ENCODE data around the gene IHH. TPM values are rescaled to one million over a fixed set of nuclear protein-coding genes. Genes with fewer than 3 reads are reported as not detected.

The IHH gene
- total RNA-seq, 3 donors from 2014 or later (not counting 1 experiment from before 2014, with no cell fraction given): not detected

DNA sequence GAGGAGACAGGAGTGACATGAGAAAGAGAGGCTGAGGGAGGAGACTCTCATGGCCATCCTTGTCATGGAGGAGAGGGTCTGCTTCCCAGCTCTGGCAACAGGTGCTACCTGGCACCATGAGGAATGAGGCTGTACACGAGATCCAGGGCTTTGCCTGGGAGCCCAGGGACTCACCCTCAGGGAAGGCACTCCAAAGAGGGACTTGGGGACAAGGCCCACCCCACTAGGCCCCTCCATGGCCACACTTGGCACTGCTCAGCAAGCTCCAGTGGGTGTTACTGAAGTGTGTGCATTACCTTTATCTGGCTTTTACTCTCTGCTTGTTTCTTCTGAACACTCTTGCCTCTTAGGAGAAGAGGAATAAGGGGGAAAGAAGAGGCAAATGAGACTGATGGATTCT, 22.1 kb downstream of the IHH start:
- no peak for DNase-seq
- no peaks in the 10 kb centered on the region for H3K9me3 Mint-ChIP-seq
- no peak overlapping the region for H3K27ac ChIP-seq (ENCODE audit: low read length)
- H3K9me3 ChIP-seq (ENCODE audit: control insufficient read depth, insufficient read depth, low read length): no peaks in the 10 kb centered on the region
- no peaks in the 10 kb centered on the region for H3K36me3 ChIP-seq (ENCODE audit: control insufficient read depth, insufficient read depth, low read length)
- ATAC-seq: no peak
- intact Hi-C loops (cut with micrococcal nuclease): no loop called here
- no peak overlapping the region for H3K4me3 Mint-ChIP-seq
- H3K27me3 Mint-ChIP-seq (ENCODE audit: low read depth in 2 of 2): peaks cover 46 to 77% of the 10 kb centered on the region in 2 donors
- no peak overlapping the region for H3K27ac Mint-ChIP-seq
- H3K27me3 ChIP-seq (ENCODE audit: control insufficient read depth, insufficient read depth, low read length): peaks cover 15% of the 10 kb centered on the region
- 18% methylated on average over 1 of the region's 1 CpG for WGBS (ENCODE audit: insufficient coverage)
- TF ChIP-seq, protein P1, sequence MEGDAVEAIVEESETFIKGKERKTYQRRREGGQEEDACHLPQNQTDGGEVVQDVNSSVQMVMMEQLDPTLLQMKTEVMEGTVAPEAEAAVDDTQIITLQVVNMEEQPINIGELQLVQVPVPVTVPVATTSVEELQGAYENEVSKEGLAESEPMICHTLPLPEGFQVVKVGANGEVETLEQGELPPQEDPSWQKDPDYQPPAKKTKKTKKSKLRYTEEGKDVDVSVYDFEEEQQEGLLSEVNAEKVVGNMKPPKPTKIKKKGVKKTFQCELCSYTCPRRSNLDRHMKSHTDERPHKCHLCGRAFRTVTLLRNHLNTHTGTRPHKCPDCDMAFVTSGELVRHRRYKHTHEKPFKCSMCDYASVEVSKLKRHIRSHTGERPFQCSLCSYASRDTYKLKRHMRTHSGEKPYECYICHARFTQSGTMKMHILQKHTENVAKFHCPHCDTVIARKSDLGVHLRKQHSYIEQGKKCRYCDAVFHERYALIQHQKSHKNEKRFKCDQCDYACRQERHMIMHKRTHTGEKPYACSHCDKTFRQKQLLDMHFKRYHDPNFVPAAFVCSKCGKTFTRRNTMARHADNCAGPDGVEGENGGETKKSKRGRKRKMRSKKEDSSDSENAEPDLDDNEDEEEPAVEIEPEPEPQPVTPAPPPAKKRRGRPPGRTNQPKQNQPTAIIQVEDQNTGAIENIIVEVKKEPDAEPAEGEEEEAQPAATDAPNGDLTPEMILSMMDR (IDR thresholded peaks at IDR 0.05): no peak
- H3K4me1 ChIP-seq (ENCODE audit: control insufficient read depth, insufficient read depth, low read length): peaks cover 5% of the 10 kb centered on the region
- peaks cover 8 to 12% of the 10 kb centered on the region in 2 donors for H3K4me1 Mint-ChIP-seq
- no peak overlapping the region for H3K4me3 ChIP-seq (ENCODE audit: low read length)
- no peaks in the 10 kb centered on the region for H3K36me3 Mint-ChIP-seq

DNA sequence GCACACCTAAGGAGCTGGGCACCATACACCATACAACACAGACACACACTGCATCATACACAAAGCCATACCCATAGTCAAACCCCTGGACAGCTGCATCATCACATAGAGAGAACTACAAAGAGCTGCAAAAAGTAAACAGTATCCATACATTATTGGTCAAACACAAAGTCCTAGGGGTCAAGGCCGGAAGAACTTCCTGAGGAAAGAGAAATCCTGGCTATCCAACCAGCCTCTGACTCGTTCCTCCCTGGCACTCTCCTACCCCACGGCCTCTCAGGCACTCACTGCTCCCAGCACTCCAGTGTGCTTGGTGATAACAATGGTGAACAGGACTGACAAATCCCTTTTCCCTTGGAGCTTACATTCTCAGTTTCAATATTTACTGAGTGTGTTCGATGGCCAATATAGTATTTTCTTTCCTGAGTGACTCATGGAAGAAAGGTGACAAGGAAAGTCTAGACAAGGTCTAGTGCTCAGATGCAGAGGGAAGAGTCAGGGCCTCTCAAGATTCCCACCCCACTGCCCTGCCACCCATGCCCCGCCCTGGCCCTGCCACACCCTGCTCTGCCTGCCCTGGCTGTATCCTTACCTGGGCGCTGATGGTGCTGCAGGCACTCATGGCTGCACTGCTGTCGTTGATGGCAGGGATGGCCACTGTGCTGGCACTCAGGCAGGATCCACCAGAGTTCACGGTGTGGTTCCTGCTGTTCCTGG, 22.8 kb downstream of the IHH start:
- WGBS (ENCODE audit: insufficient coverage): 68% methylated on average over 5 of the region's 8 CpGs
- peaks cover 15% of the 10 kb centered on the region for H3K27me3 ChIP-seq (ENCODE audit: control insufficient read depth, insufficient read depth, low read length)
- intact Hi-C loops (cut with micrococcal nuclease): no loop called here
- H3K4me3 Mint-ChIP-seq: no peak overlapping the region
- no peaks in the 10 kb centered on the region for H3K36me3 ChIP-seq (ENCODE audit: control insufficient read depth, insufficient read depth, low read length)
- TF ChIP-seq, protein P1 (IDR thresholded peaks at IDR 0.05): no peak
- H3K27ac Mint-ChIP-seq: no peak overlapping the region
- DNase-seq: no peak
- H3K4me3 ChIP-seq (ENCODE audit: low read length): no peak overlapping the region
- H3K9me3 Mint-ChIP-seq: no peaks in the 10 kb centered on the region
- H3K4me1 ChIP-seq (ENCODE audit: control insufficient read depth, insufficient read depth, low read length): peaks cover 5% of the 10 kb centered on the region
- H3K36me3 Mint-ChIP-seq: no peaks in the 10 kb centered on the region
- H3K27me3 Mint-ChIP-seq (ENCODE audit: low read depth in 2 of 2): peaks cover 53 to 77% of the 10 kb centered on the region in 2 donors
- H3K27ac ChIP-seq (ENCODE audit: low read length): no peak overlapping the region
- no peaks in the 10 kb centered on the region for H3K9me3 ChIP-seq (ENCODE audit: control insufficient read depth, insufficient read depth, low read length)
- H3K4me1 Mint-ChIP-seq: peaks cover 8 to 12% of the 10 kb centered on the region in 2 donors
- no peak for ATAC-seq

DNA sequence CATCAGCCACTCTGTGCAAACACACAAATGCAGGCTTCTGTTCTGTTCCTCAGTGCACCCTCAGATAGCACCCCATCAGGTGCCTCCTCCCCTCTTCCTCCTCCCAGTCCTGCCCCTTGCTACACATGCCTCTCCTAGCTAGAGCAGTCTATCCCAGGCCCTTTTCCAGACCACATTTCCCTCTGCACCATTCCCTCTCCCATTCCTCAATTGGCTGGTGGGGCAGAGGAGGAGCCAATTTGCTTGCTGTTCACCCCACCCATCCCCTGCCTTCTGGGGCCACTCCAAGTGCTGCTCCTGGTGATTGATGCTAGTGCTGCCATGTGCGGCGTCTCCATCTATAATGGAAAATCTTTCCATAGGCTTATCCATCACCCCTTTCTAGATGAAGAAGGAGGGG, 24.8 kb downstream of the IHH start:
- peaks cover 5% of the 10 kb centered on the region for H3K27me3 ChIP-seq (ENCODE audit: control insufficient read depth, insufficient read depth, low read length)
- H3K27ac Mint-ChIP-seq: no peak overlapping the region
- ATAC-seq: no peak

More for the DNA sequence above, 24.8 kb downstream of the IHH start:
- Mint-ChIP-seq H3K4me3 (no peak overlapping the region), H3K36me3 (no peaks in the 10 kb centered on the region), H3K27me3 (ENCODE audit: low read depth in 2 of 2) (peaks cover 41 to 58% of the 10 kb centered on the region in 2 donors), H3K9me3 (no peaks in the 10 kb centered on the region), H3K4me1 (peaks cover 2% of the 10 kb centered on the region in 2 donors)
- no peak for DNase-seq
- H3K9me3 ChIP-seq (ENCODE audit: control insufficient read depth, insufficient read depth, low read length): no peaks in the 10 kb centered on the region
- no peak overlapping the region for H3K4me3 ChIP-seq (ENCODE audit: low read length)
- H3K4me1 ChIP-seq (ENCODE audit: control insufficient read depth, insufficient read depth, low read length): no peaks in the 10 kb centered on the region
- H3K27ac ChIP-seq (ENCODE audit: low read length): no peak overlapping the region
- no CpG with 5 or more reads among the region's 2 CpGs for WGBS (ENCODE audit: insufficient coverage)
- intact Hi-C loops (cut with micrococcal nuclease): no loop called here
- H3K36me3 ChIP-seq (ENCODE audit: control insufficient read depth, insufficient read depth, low read length): no peaks in the 10 kb centered on the region
- TF ChIP-seq, protein P1 (IDR thresholded peaks at IDR 0.05): no peak
